ENCODE data around the gene PKP4. TPM values are rescaled to one million over a fixed set of nuclear protein-coding genes. Genes with fewer than 3 reads are reported as not detected.
"Not testable (repeated sequence)": the region's sequence is repeated elsewhere in the genome, so short reads cannot be mapped to it uniquely, and the experiment has no call there.

PKP4 gene
- total RNA-seq, 1 donor from 2014 or later: 30.3 TPM

- H3K4me1 Mint-ChIP-seq (ENCODE audit: low read depth): no peaks in the 10 kb centered on the region
- intact Hi-C loops (cut with micrococcal nuclease): no loop called here
- peaks cover 3% of the 10 kb centered on the region for H3K27me3 Mint-ChIP-seq (ENCODE audit: insufficient read depth)
- no peaks in the 10 kb centered on the region for H3K36me3 Mint-ChIP-seq (ENCODE audit: low read depth)
- H3K4me3 Mint-ChIP-seq: no peak overlapping the region
- no peak for DNase-seq (ENCODE audit: low spot score)
- no peaks in the 10 kb centered on the region for H3K9me3 Mint-ChIP-seq
- H3K27ac Mint-ChIP-seq: no peak overlapping the region
These were observed 228.9 kb downstream of the PKP4 start for GRCh38 chr2:158685646-158686045.

GRCh38 chr2:158686210-158686691 lies 229.5 kb downstream of the PKP4 start:
- Mint-ChIP-seq H3K4me1 (ENCODE audit: low read depth) (no peaks in the 10 kb centered on the region), H3K36me3 (ENCODE audit: low read depth) (no peaks in the 10 kb centered on the region), H3K4me3 (no peak overlapping the region), H3K27ac (no peak overlapping the region), H3K9me3 (no peaks in the 10 kb centered on the region), H3K27me3 (ENCODE audit: insufficient read depth) (peaks cover 3% of the 10 kb centered on the region)
- DNase-seq (ENCODE audit: low spot score): no peak
- intact Hi-C loops (cut with micrococcal nuclease): no loop called here

DNA sequence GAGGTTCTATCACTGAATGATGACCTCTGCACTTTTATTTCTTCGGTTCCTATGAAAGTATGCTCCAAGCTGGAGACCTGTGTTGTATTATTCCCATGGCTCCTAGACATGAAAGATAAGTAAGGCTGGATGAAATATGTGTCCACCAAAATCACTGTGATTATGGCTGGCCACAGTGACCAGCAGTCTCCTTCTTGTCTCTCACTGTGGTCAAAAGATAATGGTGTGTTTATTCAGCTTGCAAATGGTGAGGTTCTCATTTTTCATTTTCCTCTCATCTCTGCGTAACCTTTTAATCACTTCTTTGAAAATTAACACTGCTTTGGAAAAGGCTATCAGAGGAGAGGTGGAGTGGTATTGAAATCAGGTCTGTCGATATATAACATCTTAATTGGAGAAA lies 230.6 kb downstream of the PKP4 start:
- Mint-ChIP-seq H3K27me3 (ENCODE audit: insufficient read depth) (peaks cover 3% of the 10 kb centered on the region), H3K4me1 (ENCODE audit: low read depth) (no peaks in the 10 kb centered on the region), H3K4me3 (no peak overlapping the region), H3K27ac (no peak overlapping the region), H3K9me3 (no peaks in the 10 kb centered on the region), H3K36me3 (ENCODE audit: low read depth) (no peaks in the 10 kb centered on the region)
- DNase-seq (ENCODE audit: low spot score): no peak
- intact Hi-C loops (cut with micrococcal nuclease): no loop called here

GRCh38 chr2:158688721-158689120 lies 232.0 kb downstream of the PKP4 start:
- Mint-ChIP-seq H3K36me3 (ENCODE audit: low read depth) (no peaks in the 10 kb centered on the region), H3K27ac (no peak overlapping the region), H3K4me1 (ENCODE audit: low read depth) (no peaks in the 10 kb centered on the region), H3K4me3 (no peak overlapping the region), H3K9me3 (no peaks in the 10 kb centered on the region), H3K27me3 (ENCODE audit: insufficient read depth) (peaks cover 3% of the 10 kb centered on the region)
- DNase-seq (ENCODE audit: low spot score): no peak
- intact Hi-C loops (cut with micrococcal nuclease): no loop called here

GRCh38 chr2:158689391-158689790 lies 232.6 kb downstream of the PKP4 start:
- Mint-ChIP-seq H3K4me1 (ENCODE audit: low read depth) (no peaks in the 10 kb centered on the region), H3K4me3 (no peak overlapping the region), H3K27ac (no peak overlapping the region), H3K27me3 (ENCODE audit: insufficient read depth) (peaks cover 3% of the 10 kb centered on the region), H3K9me3 (no peaks in the 10 kb centered on the region), H3K36me3 (ENCODE audit: low read depth) (no peaks in the 10 kb centered on the region)
- no peak for DNase-seq (ENCODE audit: low spot score)
- intact Hi-C loops (cut with micrococcal nuclease): no loop called here

DNA sequence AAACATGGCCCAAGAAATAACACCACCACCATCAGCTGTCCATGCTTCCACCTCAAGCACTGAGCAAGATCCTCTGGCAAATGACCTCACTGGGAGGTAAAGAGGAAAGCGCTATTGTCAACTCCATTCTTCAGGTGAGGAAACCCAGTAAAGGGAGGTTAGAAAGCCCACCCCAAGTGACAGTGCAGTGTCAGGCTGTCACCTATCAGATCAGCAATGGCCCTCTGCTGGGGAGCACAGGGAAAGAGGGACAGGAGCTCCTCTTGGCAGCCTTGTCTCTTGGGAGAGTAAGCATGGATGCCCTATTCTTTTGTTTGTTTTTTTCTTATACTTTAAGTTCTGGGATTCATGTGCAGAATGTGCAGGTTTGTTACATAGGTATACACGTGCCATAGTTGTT lies 234.1 kb downstream of the PKP4 start:
- Mint-ChIP-seq H3K4me1 (ENCODE audit: low read depth) (no peaks in the 10 kb centered on the region), H3K9me3 (no peaks in the 10 kb centered on the region), H3K4me3 (no peak overlapping the region), H3K27me3 (ENCODE audit: insufficient read depth) (peaks cover 3% of the 10 kb centered on the region), H3K27ac (no peak overlapping the region), H3K36me3 (ENCODE audit: low read depth) (no peaks in the 10 kb centered on the region)
- intact Hi-C loops (cut with micrococcal nuclease): no loop called here
- no peak for DNase-seq (ENCODE audit: low spot score)

DNA sequence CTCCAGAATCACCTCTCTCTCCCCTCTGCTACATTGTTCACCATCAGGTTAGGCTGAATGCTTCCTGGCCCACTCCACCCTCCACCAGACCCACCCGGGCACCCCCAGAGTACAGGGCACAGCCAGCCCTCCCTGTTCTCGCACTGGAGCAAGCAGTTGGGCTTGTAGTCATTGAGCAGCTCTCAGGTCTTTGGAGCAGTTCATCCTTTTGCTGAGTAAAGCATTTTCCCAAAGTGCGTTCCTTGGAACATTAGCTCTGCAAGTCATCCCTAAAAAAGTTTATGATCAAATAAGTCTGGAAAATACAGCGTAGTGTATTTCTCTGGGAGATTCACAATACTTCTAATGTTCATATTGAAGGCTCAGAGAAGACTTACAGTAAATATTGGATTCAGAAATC lies 234.9 kb downstream of the PKP4 start:
- Mint-ChIP-seq H3K27me3 (ENCODE audit: insufficient read depth) (peaks cover 3% of the 10 kb centered on the region), H3K36me3 (ENCODE audit: low read depth) (no peaks in the 10 kb centered on the region), H3K4me1 (ENCODE audit: low read depth) (no peaks in the 10 kb centered on the region), H3K9me3 (no peaks in the 10 kb centered on the region), H3K4me3 (no peak overlapping the region), H3K27ac (no peak overlapping the region)
- DNase-seq (ENCODE audit: low spot score): no peak
- intact Hi-C loops (cut with micrococcal nuclease): no loop called here

GRCh38 chr2:158692372-158693103 lies 235.8 kb downstream of the PKP4 start:
- no peak for DNase-seq (ENCODE audit: low spot score)
- peaks cover 3% of the 10 kb centered on the region for H3K27me3 Mint-ChIP-seq (ENCODE audit: insufficient read depth)
- H3K4me3 Mint-ChIP-seq: no peak overlapping the region
- no peak overlapping the region for H3K27ac Mint-ChIP-seq
- H3K36me3 Mint-ChIP-seq (ENCODE audit: low read depth): no peaks in the 10 kb centered on the region
- no peaks in the 10 kb centered on the region for H3K9me3 Mint-ChIP-seq
- intact Hi-C loops (cut with micrococcal nuclease): no loop called here
- no peaks in the 10 kb centered on the region for H3K4me1 Mint-ChIP-seq (ENCODE audit: low read depth)

- no peak for DNase-seq (ENCODE audit: low spot score)
- no peak overlapping the region for H3K27ac Mint-ChIP-seq
- no peaks in the 10 kb centered on the region for H3K4me1 Mint-ChIP-seq (ENCODE audit: low read depth)
- intact Hi-C loops (cut with micrococcal nuclease): no loop called here
- H3K4me3 Mint-ChIP-seq: no peak overlapping the region
- no peaks in the 10 kb centered on the region for H3K9me3 Mint-ChIP-seq
- H3K36me3 Mint-ChIP-seq (ENCODE audit: low read depth): no peaks in the 10 kb centered on the region
- no peaks in the 10 kb centered on the region for H3K27me3 Mint-ChIP-seq (ENCODE audit: insufficient read depth)
These were observed 236.7 kb downstream of the PKP4 start for GRCh38 chr2:158693476-158693875.

DNA sequence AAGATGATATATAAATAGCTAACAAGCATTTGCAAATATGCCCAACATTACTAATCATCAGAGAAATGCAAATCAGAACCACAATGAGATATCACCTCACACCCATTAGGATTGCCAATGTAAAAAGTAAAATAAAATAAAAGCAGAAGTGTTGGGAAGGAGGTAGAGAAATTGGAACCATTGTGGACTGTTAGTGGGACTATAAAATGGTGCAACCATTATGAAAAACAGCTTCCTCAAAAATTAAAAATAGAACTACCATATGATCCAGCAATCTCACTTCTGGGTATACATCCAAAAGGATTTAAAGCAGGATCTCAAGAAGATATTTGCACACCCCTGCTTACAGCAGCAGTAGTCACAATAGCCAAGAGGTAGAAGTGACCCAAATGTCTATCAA lies 238.6 kb downstream of the PKP4 start:
- Mint-ChIP-seq H3K4me1 (ENCODE audit: low read depth) (no peaks in the 10 kb centered on the region), H3K27me3 (ENCODE audit: insufficient read depth) (peaks cover 1% of the 10 kb centered on the region), H3K4me3 (no peak overlapping the region), H3K36me3 (ENCODE audit: low read depth) (no peaks in the 10 kb centered on the region), H3K9me3 (no peaks in the 10 kb centered on the region), H3K27ac (no peak overlapping the region)
- intact Hi-C loops (cut with micrococcal nuclease): no loop called here
- DNase-seq (ENCODE audit: low spot score): no peak

DNA sequence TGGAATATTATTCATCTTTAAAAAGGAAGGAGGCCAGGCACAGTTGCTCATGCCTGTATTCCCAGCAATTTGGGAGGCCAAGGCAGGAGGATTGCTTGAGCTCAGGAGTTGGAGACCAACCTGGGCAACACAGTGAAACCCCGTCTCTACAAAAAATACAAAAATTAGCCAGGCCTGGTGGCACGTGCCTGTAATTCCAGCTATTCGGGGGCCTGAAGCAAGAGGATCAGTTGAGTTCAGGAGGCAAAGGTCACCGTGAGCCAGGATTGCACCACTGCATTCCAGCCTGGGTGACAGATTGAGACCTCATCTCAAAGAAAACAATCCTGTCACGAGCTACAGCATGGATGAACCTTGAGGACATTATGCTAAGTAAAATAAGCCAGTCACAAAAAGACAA lies 239.0 kb downstream of the PKP4 start:
- H3K9me3 Mint-ChIP-seq; DNase-seq (ENCODE audit: low spot score); H3K4me3 Mint-ChIP-seq; H3K27ac Mint-ChIP-seq; H3K4me1 Mint-ChIP-seq (ENCODE audit: low read depth); H3K27me3 Mint-ChIP-seq (ENCODE audit: insufficient read depth); H3K36me3 Mint-ChIP-seq (ENCODE audit: low read depth); intact Hi-C loops (cut with micrococcal nuclease): not testable (repeated sequence)

DNA sequence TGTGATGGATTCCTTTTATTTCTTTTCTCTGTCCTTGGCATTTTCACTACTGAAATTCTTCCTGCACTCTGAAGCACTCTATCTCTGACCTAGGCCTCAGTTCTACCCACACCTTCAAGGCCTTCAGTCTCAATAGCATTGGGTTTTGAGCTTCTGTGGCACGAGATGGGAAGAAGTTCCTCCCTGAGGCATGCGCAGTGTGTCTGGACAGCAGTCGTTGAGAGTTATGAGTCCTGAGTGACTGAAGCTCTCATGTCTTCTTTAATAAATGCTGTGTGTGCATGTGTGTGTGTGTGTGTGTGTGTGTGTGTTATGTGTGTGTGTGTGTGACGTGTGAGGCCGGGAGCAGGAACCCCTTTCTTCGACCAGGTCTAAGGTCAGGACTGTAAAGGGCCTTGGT lies 242.6 kb downstream of the PKP4 start:
- Mint-ChIP-seq H3K27ac (no peak overlapping the region), H3K9me3 (no peaks in the 10 kb centered on the region), H3K4me1 (ENCODE audit: low read depth) (no peaks in the 10 kb centered on the region), H3K27me3 (ENCODE audit: insufficient read depth) (peaks cover 3% of the 10 kb centered on the region), H3K36me3 (ENCODE audit: low read depth) (no peaks in the 10 kb centered on the region), H3K4me3 (no peak overlapping the region)
- intact Hi-C loops (cut with micrococcal nuclease): no loop called here
- no peak for DNase-seq (ENCODE audit: low spot score)

DNA sequence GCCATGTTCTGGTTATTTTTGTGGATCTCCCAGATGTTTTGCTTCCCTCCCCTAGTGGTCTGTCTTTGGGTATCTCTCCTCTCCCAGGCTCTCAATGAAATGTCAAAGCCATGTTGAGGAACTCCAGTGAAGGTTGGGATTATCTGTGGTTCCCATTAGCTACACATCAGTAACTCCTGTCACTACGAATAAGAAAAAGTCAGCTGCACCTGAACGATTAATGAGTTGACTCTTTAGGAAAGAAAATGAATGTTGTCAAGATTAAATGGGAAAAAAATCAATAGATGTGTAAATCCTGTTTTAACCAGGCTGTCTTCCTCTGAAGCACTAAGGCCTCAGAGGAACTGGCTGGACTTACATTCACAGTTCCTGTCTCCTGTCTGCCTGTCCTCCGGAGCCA lies 244.3 kb downstream of the PKP4 start:
- Mint-ChIP-seq H3K9me3 (no peaks in the 10 kb centered on the region), H3K4me3 (no peak overlapping the region), H3K27me3 (ENCODE audit: insufficient read depth) (peaks cover 3% of the 10 kb centered on the region), H3K36me3 (ENCODE audit: low read depth) (no peaks in the 10 kb centered on the region), H3K4me1 (ENCODE audit: low read depth) (no peaks in the 10 kb centered on the region), H3K27ac (no peak overlapping the region)
- no peak for DNase-seq (ENCODE audit: low spot score)
- intact Hi-C loops (cut with micrococcal nuclease): no loop called here

GRCh38 chr2:158702740-158703139 lies 246.0 kb downstream of the PKP4 start:
- DNase-seq (ENCODE audit: low spot score): no peak
- Mint-ChIP-seq H3K4me1 (ENCODE audit: low read depth) (no peaks in the 10 kb centered on the region), H3K36me3 (ENCODE audit: low read depth) (no peaks in the 10 kb centered on the region), H3K9me3 (no peaks in the 10 kb centered on the region), H3K4me3 (no peak overlapping the region), H3K27ac (no peak overlapping the region), H3K27me3 (ENCODE audit: insufficient read depth) (peaks cover 3% of the 10 kb centered on the region)
- intact Hi-C loops (cut with micrococcal nuclease): no loop called here

Measured in activated T-helper 1 cell treated with anti-CD3 and anti-CD28 coated beads, Interleukin-12 subunit alpha, Interleukin-12 subunit beta, Interleukin-2, Interleukin-4 antibody, amounts not matched to agents 30 ng/mL and 10 ng/mL and 1 ng/mL, durations not matched to agents 14 hours and 24 hours and 36 hours (primary cell).